Endothelial cell of umbilical vein (primary cell): ENCODE results near the gene SH3GL3.

Experiments
- EZH2 ChIP-seq: IDR thresholded peaks from 2 replicates; pipeline ENCODE4 v1.6.1; 2012; ENCODE audit warnings: borderline replicate concordance, low read depth, mild to moderate bottlenecking, moderate library complexity, low read length, inconsistent platforms; ENCODE audit not compliant: severe bottlenecking
- JUN ChIP-seq: IDR thresholded peaks from 2 replicates; pipeline ENCODE4 v1.6.1; 2011; ENCODE audit warnings: borderline replicate concordance, low read depth; ENCODE audit not compliant: insufficient read length, insufficient read depth
- POLR2A ChIP-seq: IDR thresholded peaks from 2 replicates; pipeline ENCODE4 v1.6.1; 2012; ENCODE audit warnings: low read depth, mild to moderate bottlenecking, control low read depth, low read length
- POLR2AphosphoS5 ChIP-seq: IDR thresholded peaks from 2 replicates; pipeline ENCODE4 v1.6.1; 2012; ENCODE audit warnings: low read depth, mild to moderate bottlenecking, control low read depth, low read length, moderate library complexity; ENCODE audit not compliant: insufficient read depth
- TF ChIP-seq, protein P1 (sequence below), 2 donors: IDR thresholded peaks; 1 replicate in 1 of 2; 2 replicates in 1 of 2; pipeline ENCODE4 v1.5.1; 2011; ENCODE audit warnings: low read length in 2 of 2, mild to moderate bottlenecking in 2 of 2, moderate library complexity in 2 of 2, control low read depth in 1 of 2, inconsistent platforms in 1 of 2, low read depth in 1 of 2; ENCODE audit not compliant: insufficient read depth in 1 of 2; ENCODE audit errors: extremely low read depth in 1 of 2

DNA sequence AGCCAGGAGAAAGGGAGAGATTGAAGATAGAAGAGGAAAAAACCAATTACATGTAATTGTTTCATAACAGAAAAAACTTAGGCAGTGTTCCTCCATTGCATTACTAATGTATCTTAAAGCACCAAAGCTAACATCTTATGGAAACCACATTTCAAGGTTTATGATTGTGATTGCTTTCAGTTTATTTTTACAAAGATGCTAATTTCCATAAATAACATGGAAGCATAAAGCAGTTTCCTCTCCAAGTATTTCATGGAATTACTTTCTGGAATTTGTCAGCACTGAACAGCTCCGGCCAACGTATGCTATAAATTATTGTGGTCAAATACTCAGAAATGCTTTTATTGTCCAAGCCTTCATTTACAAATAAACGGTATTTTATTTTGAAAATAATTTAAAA is 218.3 kb downstream of the SH3GL3 start:
- no peak for TF ChIP-seq EZH2
- TF ChIP-seq, protein P1, sequence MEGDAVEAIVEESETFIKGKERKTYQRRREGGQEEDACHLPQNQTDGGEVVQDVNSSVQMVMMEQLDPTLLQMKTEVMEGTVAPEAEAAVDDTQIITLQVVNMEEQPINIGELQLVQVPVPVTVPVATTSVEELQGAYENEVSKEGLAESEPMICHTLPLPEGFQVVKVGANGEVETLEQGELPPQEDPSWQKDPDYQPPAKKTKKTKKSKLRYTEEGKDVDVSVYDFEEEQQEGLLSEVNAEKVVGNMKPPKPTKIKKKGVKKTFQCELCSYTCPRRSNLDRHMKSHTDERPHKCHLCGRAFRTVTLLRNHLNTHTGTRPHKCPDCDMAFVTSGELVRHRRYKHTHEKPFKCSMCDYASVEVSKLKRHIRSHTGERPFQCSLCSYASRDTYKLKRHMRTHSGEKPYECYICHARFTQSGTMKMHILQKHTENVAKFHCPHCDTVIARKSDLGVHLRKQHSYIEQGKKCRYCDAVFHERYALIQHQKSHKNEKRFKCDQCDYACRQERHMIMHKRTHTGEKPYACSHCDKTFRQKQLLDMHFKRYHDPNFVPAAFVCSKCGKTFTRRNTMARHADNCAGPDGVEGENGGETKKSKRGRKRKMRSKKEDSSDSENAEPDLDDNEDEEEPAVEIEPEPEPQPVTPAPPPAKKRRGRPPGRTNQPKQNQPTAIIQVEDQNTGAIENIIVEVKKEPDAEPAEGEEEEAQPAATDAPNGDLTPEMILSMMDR (IDR thresholded peaks at IDR 0.05; ENCODE audit: extremely low read depth in 1 of 2, insufficient read depth in 1 of 2, low read depth in 1 of 2, low read length in 2 of 2): no peak
- no peak for TF ChIP-seq POLR2A
- TF ChIP-seq POLR2AphosphoS5: no peak
- no peak for TF ChIP-seq JUN
